GM12891 (cell line): ENCODE results near the gene A4GNT.

Experiments used
- PAX5 ChIP-seq: IDR thresholded peaks from 2 replicates; pipeline ENCODE4 v1.6.1; 2011; ENCODE audit warnings: low read length, moderate library complexity, mild to moderate bottlenecking; ENCODE audit not compliant: insufficient read depth, severe bottlenecking
- POLR2A ChIP-seq: IDR thresholded peaks from 2 replicates; pipeline ENCODE4 v1.6.1; 2011; ENCODE audit warnings: low read depth, low read length, control low read depth
- TAF1 ChIP-seq: IDR thresholded peaks from 2 replicates; pipeline ENCODE4 v1.6.1; 2011; ENCODE audit warnings: low read depth, low read length, control low read depth

- TF ChIP-seq TAF1 (no peak), POLR2A (no peak), PAX5 (no peak)
Measured at GRCh38 chr3:138081371-138082084, 50.7 kb downstream of the A4GNT start.
